Esophagus squamous epithelium (tissue), 5 donors: Measurements from ENCODE around the gene APBA2. TPM values are rescaled to one million over a fixed set of nuclear protein-coding genes. Genes with fewer than 3 reads are reported as not detected.
A peak's percentile ranks its signal among the peaks of the same experiment; 100 is the strongest.

ENCODE experiments used
- DNase-seq: peaks from one replicate; lab custom pipeline; 2025; lab: John Stamatoyannopoulos, UW
- H3K27ac ChIP-seq, 4 donors: fragments of 200-600 bp; sonication (generic); one replicate each; pipeline ENCODE4 v1.5.1; 2016 to 2019; ENCODE audit warnings: mild to moderate bottlenecking in 1 of 4
- H3K27me3 ChIP-seq, 4 donors: fragments of 200-600 bp; sonication (generic); 1 replicate in 3 of 4; 2 replicates in 1 of 4; pipeline versions ENCODE4 v1.5.1 to v1.6.0; 2017 to 2021; ENCODE audit warnings: antibody characterized with exemption in 1 of 4
- H3K36me3 ChIP-seq, 3 donors: fragments of 200-600 bp; sonication (generic); one replicate each; pipeline ENCODE4 v1.5.1; 2016 to 2019
- H3K4me1 ChIP-seq, 3 donors: fragments of 200-600 bp; sonication (generic); one replicate each; pipeline ENCODE4 v1.5.1; 2017 to 2019
- H3K4me3 ChIP-seq, 4 donors: fragments of 200-600 bp; sonication (generic); 1 replicate in 3 of 4; 2 replicates in 1 of 4; pipeline ENCODE4 v1.5.1; 2016 to 2019; ENCODE audit warnings: mild to moderate bottlenecking in 2 of 4, moderate library complexity in 1 of 4
- H3K9me3 ChIP-seq, 3 donors: fragments of 200-600 bp; sonication (generic); one replicate each; pipeline ENCODE4 v1.5.1; 2016 to 2019
- CTCF ChIP-seq, 6 experiments: fragments of 450-650 bp in 4 of 6; fragments of 200-600 bp in 2 of 6; sonication (generic) in 2 of 6; IDR thresholded peaks; one replicate each; pipeline ENCODE4 v1.5.1; 2016 to 2019; ENCODE audit warnings: antibody characterized with exemption in 6 of 6, mild to moderate bottlenecking in 4 of 6, moderate library complexity in 4 of 6
- POLR2A ChIP-seq, 4 donors: fragments of 450-650 bp; IDR thresholded peaks; one replicate each; pipeline ENCODE4 v1.6.1; 2017; ENCODE audit warnings: antibody characterized with exemption in 4 of 4, mild to moderate bottlenecking in 4 of 4, moderate library complexity in 3 of 4
- WGBS, 2 donors: methylation state at CpG; one replicate each; pipeline ENCODE4 v1.1.5; 2018; 5-methylcytosine and 5-hydroxymethylcytosine counted together
- intact Hi-C: fragments of 100-400 bp; cut with DNase I; formaldehyde crosslinking; loops from one replicate; pipeline ENCODE4 v1.15.0; 2022
- total RNA-seq, 4 donors: library from RNA; depleted of rRNA; stranded (reverse); fragments of >200 nt; gene quantifications; one replicate each; pipeline ENCODE4 v1.1.0, GENCODE V29; 2016
- donor health status: DM: yes; HTN: yes; CAD: no.

APBA2 gene
- total RNA-seq, 4 donors from 2014 or later = 0.82 to 9.9 (median 1.6) TPM

- DNase-seq = no peak
- Histone ChIP-seq H3K4me3 (no peak overlapping the region), H3K36me3 (no peaks in the 10 kb centered on the region), H3K4me1 (peaks cover 0 to 8% (median 0%) of the 10 kb centered on the region in 3 donors), H3K9me3 (no peaks in the 10 kb centered on the region), H3K27me3 (no peaks in the 10 kb centered on the region), H3K27ac (peak overlapping the region in 3 of 4 donors; percentile 39 to 61 (median 43))
- intact Hi-C loops = no loop called here
- no peak for TF ChIP-seq POLR2A (IDR thresholded peaks at IDR 0.05)
- no peak for TF ChIP-seq CTCF (IDR thresholded peaks at IDR 0.05)
- WGBS, 2 donors = 83% methylated on average over 6 of the region's 7 CpGs; no CpG with 5 or more reads in 1 of the 2 donors
Observed at GRCh38 chr15:28993720-28994053, 107.9 kb downstream of the APBA2 start.

- Histone ChIP-seq H3K4me3 (no peak overlapping the region), H3K4me1 (peaks cover 0 to 8% (median 0%) of the 10 kb centered on the region in 3 donors), H3K27ac (peak overlapping the region in 3 of 4 donors; percentile 39 to 61 (median 43)), H3K9me3 (no peaks in the 10 kb centered on the region), H3K36me3 (no peaks in the 10 kb centered on the region), H3K27me3 (no peaks in the 10 kb centered on the region)
- WGBS, 2 donors = 70 to 79% methylated on average over 12 to 13 of the region's 14 CpGs
- intact Hi-C loops = no loop called here
- DNase-seq = no peak
- TF ChIP-seq CTCF (IDR thresholded peaks at IDR 0.05) = no peak
- no peak for TF ChIP-seq POLR2A (IDR thresholded peaks at IDR 0.05)
Observed at GRCh38 chr15:28994142-28994830, 108.5 kb downstream of the APBA2 start.

GRCh38 chr15:28994831-28995596, 109.2 kb downstream of the APBA2 start:
- Histone ChIP-seq H3K27me3 (no peaks in the 10 kb centered on the region), H3K36me3 (no peaks in the 10 kb centered on the region), H3K4me1 (peaks cover 0 to 8% (median 0%) of the 10 kb centered on the region in 3 donors), H3K4me3 (no peak overlapping the region), H3K9me3 (no peaks in the 10 kb centered on the region), H3K27ac (no peak overlapping the region)
- WGBS, 2 donors = 69 to 81% methylated on average over 8 to 12 of the region's 13 CpGs
- DNase-seq = no peak
- intact Hi-C loops = no loop called here
- TF ChIP-seq CTCF (IDR thresholded peaks at IDR 0.05) (no peak), POLR2A (IDR thresholded peaks at IDR 0.05) (no peak)

- peaks cover 0 to 8% (median 0%) of the 10 kb centered on the region in 3 donors for H3K4me1 ChIP-seq
- TF ChIP-seq CTCF (IDR thresholded peaks at IDR 0.05) (no peak), POLR2A (IDR thresholded peaks at IDR 0.05) (no peak)
- no peaks in the 10 kb centered on the region for H3K27me3 ChIP-seq
- H3K27ac ChIP-seq = no peak overlapping the region
- H3K4me3 ChIP-seq = no peak overlapping the region
- H3K36me3 ChIP-seq = no peaks in the 10 kb centered on the region
- intact Hi-C loops = no loop called here
- DNase-seq = no peak
- H3K9me3 ChIP-seq = no peaks in the 10 kb centered on the region
- 78 to 80% methylated on average over 9 of the region's 9 CpGs for WGBS, 2 donors
Observed at GRCh38 chr15:28995705-28996104, 109.9 kb downstream of the APBA2 start.

DNA sequence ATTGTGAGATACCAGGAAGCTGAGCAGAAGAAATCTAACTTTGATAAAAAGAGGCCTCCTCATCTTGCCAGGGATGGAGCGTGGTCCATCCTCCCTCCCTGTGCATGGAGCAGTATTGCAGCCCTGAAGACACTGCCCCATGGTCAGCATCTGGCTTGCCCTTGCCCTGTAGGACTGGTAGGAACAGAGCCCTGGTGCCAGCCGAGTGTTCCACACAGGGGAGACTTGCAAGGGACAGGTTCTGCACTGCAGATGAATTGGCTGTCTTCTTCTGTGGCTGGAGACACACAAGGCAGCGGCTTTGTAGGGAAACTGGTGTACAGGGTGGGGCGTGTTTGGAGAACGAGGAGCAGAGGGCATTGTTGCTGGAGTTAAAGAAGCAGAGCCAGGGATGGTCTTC, 110.5 kb downstream of the APBA2 start:
- H3K9me3 ChIP-seq = no peaks in the 10 kb centered on the region
- no peak overlapping the region for H3K27ac ChIP-seq
- no peaks in the 10 kb centered on the region for H3K36me3 ChIP-seq
- intact Hi-C loops = no loop called here
- TF ChIP-seq CTCF (IDR thresholded peaks at IDR 0.05) = no peak
- no peak for TF ChIP-seq POLR2A (IDR thresholded peaks at IDR 0.05)
- 78 to 83% methylated on average over 4 of the region's 5 CpGs for WGBS, 2 donors
- DNase-seq = no peak
- H3K27me3 ChIP-seq = no peaks in the 10 kb centered on the region
- H3K4me1 ChIP-seq = peaks cover 0 to 8% (median 0%) of the 10 kb centered on the region in 3 donors
- H3K4me3 ChIP-seq = no peak overlapping the region
